ENCODE measurements around the gene IL1RAPL2.
"Not testable (repeated sequence)": the region's sequence is repeated elsewhere in the genome, so short reads cannot be mapped to it uniquely, and the experiment has no call there.

The IL1RAPL2 gene

GRCh38 chrX:105646592-105647372 lies 1080.8 kb downstream of the IL1RAPL2 start:
- DNase-seq: no peak

- DNase-seq: no peak
Observed at GRCh38 chrX:105647749-105648148, 1081.8 kb downstream of the IL1RAPL2 start.

GRCh38 chrX:105648732-105649131 lies 1082.7 kb downstream of the IL1RAPL2 start:
- no peak for DNase-seq

- DNase-seq: no peak
Observed at GRCh38 chrX:105650577-105650976, 1084.6 kb downstream of the IL1RAPL2 start.

- no peak for DNase-seq
Observed at GRCh38 chrX:105650986-105651385, 1085.0 kb downstream of the IL1RAPL2 start.

- no peak for DNase-seq
Observed at GRCh38 chrX:105653891-105654290, 1087.9 kb downstream of the IL1RAPL2 start.

GRCh38 chrX:105658136-105658535 lies 1092.1 kb downstream of the IL1RAPL2 start:
- no peak for DNase-seq

- DNase-seq: no peak
Observed at GRCh38 chrX:105662248-105662647, 1096.2 kb downstream of the IL1RAPL2 start.

GRCh38 chrX:105664243-105664642 lies 1098.2 kb downstream of the IL1RAPL2 start:
- DNase-seq: no peak

GRCh38 chrX:105684288-105684687 lies 1118.3 kb downstream of the IL1RAPL2 start:
- not testable (repeated sequence) for DNase-seq

GRCh38 chrX:105694839-105695238 lies 1128.8 kb downstream of the IL1RAPL2 start:
- DNase-seq: no peak

- no peak for DNase-seq
Observed at GRCh38 chrX:105695451-105695850, 1129.5 kb downstream of the IL1RAPL2 start.

- DNase-seq: no peak
Observed at GRCh38 chrX:105696870-105697269, 1130.9 kb downstream of the IL1RAPL2 start.

- DNase-seq: no peak
Observed at GRCh38 chrX:105697984-105698781, 1132.2 kb downstream of the IL1RAPL2 start.

GRCh38 chrX:105700331-105700730 lies 1134.3 kb downstream of the IL1RAPL2 start:
- no peak for DNase-seq

- no peak for DNase-seq
Observed at GRCh38 chrX:105701310-105702052, 1135.5 kb downstream of the IL1RAPL2 start.

GRCh38 chrX:105703876-105704275 lies 1137.9 kb downstream of the IL1RAPL2 start:
- DNase-seq: no peak

- no peak for DNase-seq
Observed at GRCh38 chrX:105706041-105706440, 1140.0 kb downstream of the IL1RAPL2 start.

- DNase-seq: no peak
Observed at GRCh38 chrX:105711805-105712204, 1145.8 kb downstream of the IL1RAPL2 start.

GRCh38 chrX:105715746-105716145 lies 1149.7 kb downstream of the IL1RAPL2 start:
- no peak for DNase-seq

- DNase-seq: no peak
Observed at GRCh38 chrX:105723966-105724735, 1158.2 kb downstream of the IL1RAPL2 start.

GRCh38 chrX:105725228-105725627 lies 1159.2 kb downstream of the IL1RAPL2 start:
- no peak for DNase-seq

GRCh38 chrX:105738162-105738561 lies 1172.2 kb downstream of the IL1RAPL2 start:
- no peak for DNase-seq

Measured in KG1 (cell line).